Thyroid gland (tissue), 4 donors: ENCODE measurements around the gene TTLL13.
"Not testable (repeated sequence)": the region's sequence is repeated elsewhere in the genome, so short reads cannot be mapped to it uniquely, and the experiment has no call there.

Experiments
- POLR2A ChIP-seq, 2 donors: fragments of 450-650 bp; IDR thresholded peaks; one replicate each; pipeline ENCODE4 v1.6.1; 2017; ENCODE audit warnings: antibody characterized with exemption in 2 of 2, mild to moderate bottlenecking in 2 of 2, moderate library complexity in 1 of 2
- TF ChIP-seq, protein P1 (sequence below), 6 experiments: fragments of 200-600 bp in 3 of 6; fragments of 450-650 bp in 3 of 6; sonication (generic) in 3 of 6; IDR thresholded peaks; one replicate each; pipeline ENCODE4 v1.5.1; 2016 to 2019; ENCODE audit warnings: antibody characterized with exemption in 6 of 6, mild to moderate bottlenecking in 2 of 6, inconsistent platforms in 1 of 6, moderate library complexity in 1 of 6

- TF ChIP-seq, protein P1, sequence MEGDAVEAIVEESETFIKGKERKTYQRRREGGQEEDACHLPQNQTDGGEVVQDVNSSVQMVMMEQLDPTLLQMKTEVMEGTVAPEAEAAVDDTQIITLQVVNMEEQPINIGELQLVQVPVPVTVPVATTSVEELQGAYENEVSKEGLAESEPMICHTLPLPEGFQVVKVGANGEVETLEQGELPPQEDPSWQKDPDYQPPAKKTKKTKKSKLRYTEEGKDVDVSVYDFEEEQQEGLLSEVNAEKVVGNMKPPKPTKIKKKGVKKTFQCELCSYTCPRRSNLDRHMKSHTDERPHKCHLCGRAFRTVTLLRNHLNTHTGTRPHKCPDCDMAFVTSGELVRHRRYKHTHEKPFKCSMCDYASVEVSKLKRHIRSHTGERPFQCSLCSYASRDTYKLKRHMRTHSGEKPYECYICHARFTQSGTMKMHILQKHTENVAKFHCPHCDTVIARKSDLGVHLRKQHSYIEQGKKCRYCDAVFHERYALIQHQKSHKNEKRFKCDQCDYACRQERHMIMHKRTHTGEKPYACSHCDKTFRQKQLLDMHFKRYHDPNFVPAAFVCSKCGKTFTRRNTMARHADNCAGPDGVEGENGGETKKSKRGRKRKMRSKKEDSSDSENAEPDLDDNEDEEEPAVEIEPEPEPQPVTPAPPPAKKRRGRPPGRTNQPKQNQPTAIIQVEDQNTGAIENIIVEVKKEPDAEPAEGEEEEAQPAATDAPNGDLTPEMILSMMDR (IDR thresholded peaks at IDR 0.05): not testable (repeated sequence)
- not testable (repeated sequence) for TF ChIP-seq POLR2A (IDR thresholded peaks at IDR 0.05)
Measured at GRCh38 chr15:90280743-90281142, 31.4 kb downstream of the TTLL13 start.
